ENCODE results near the gene LDLRAD3. TPM values are rescaled to one million over a fixed set of nuclear protein-coding genes. Genes with fewer than 3 reads are reported as not detected.

Gene LDLRAD3
- total RNA-seq, 2 experiments from 2014 or later, result not detected

GRCh38 chr11:36273110-36273509 lies 329.2 kb downstream of the LDLRAD3 start:
- Mint-ChIP-seq H3K4me1 (peaks cover 4% of the 10 kb centered on the region), H3K27me3 (no peaks in the 10 kb centered on the region), H3K9me3 (ENCODE audit: low read depth) (no peaks in the 10 kb centered on the region), H3K4me3 (no peak overlapping the region), H3K36me3 (peaks cover 9% of the 10 kb centered on the region), H3K27ac (no peak overlapping the region)
- CTCF ChIA-PET, result interaction anchor here (0.9 kb wide), 1 partner anchor 220 kb away, joined by 3 read pairs; no protein-coding TSS in a partner anchor
- ATAC-seq (no peak), DNase-seq (no peak)

GRCh38 chr11:36274414-36274813 lies 330.6 kb downstream of the LDLRAD3 start:
- H3K9me3 Mint-ChIP-seq (ENCODE audit: low read depth), result no peaks in the 10 kb centered on the region
- CTCF ChIA-PET, result interaction anchor here (1.8 kb wide), 1 partner anchor 8 kb away, joined by 7 read pairs; no protein-coding TSS in a partner anchor
- peaks cover 4% of the 10 kb centered on the region for H3K4me1 Mint-ChIP-seq
- DNase-seq, result no peak
- ATAC-seq, result no peak
- peaks cover 9% of the 10 kb centered on the region for H3K36me3 Mint-ChIP-seq
- H3K4me3 Mint-ChIP-seq, result no peak overlapping the region
- no peak overlapping the region for H3K27ac Mint-ChIP-seq
- no peaks in the 10 kb centered on the region for H3K27me3 Mint-ChIP-seq

GRCh38 chr11:36278531-36279282 lies 334.8 kb downstream of the LDLRAD3 start:
- no peak overlapping the region for H3K27ac Mint-ChIP-seq
- no peak for DNase-seq
- no peaks in the 10 kb centered on the region for H3K9me3 Mint-ChIP-seq (ENCODE audit: low read depth)
- ATAC-seq, result no peak
- CTCF ChIA-PET, result interaction anchor here (1.1 to 3.3 kb wide), 4 partner anchors 13 to 214 kb away, joined by 3 to 12 read pairs (median 4); no protein-coding TSS in a partner anchor
- H3K4me3 Mint-ChIP-seq, result no peak overlapping the region
- H3K4me1 Mint-ChIP-seq, result no peaks in the 10 kb centered on the region
- peaks cover 1% of the 10 kb centered on the region for H3K36me3 Mint-ChIP-seq
- H3K27me3 Mint-ChIP-seq, result no peaks in the 10 kb centered on the region

GRCh38 chr11:36280531-36280930 lies 336.7 kb downstream of the LDLRAD3 start:
- CTCF ChIA-PET, result interaction anchor here (1.5 to 3.3 kb wide), 3 partner anchors 11 to 199 kb away, joined by 4 to 12 read pairs (median 6); no protein-coding TSS in a partner anchor
- no peak overlapping the region for H3K4me3 Mint-ChIP-seq
- H3K27ac Mint-ChIP-seq, result no peak overlapping the region
- H3K27me3 Mint-ChIP-seq, result no peaks in the 10 kb centered on the region
- no peaks in the 10 kb centered on the region for H3K9me3 Mint-ChIP-seq (ENCODE audit: low read depth)
- no peaks in the 10 kb centered on the region for H3K36me3 Mint-ChIP-seq
- ATAC-seq (no peak), DNase-seq (no peak)
- peaks cover 4% of the 10 kb centered on the region for H3K4me1 Mint-ChIP-seq

Small RNA genes lying within 50 kb of the gene (microRNA-seq; reads per million reads assigned to microRNA genes)
- not detected for gene MIR3973

Measured in activated CD8-positive, alpha-beta memory T cell treated with anti-CD3 and anti-CD28 coated beads, Interleukin-2, amount 10 ng/mL, durations not matched to agents 7 days and 5 days (primary cell).